ENCODE results near the gene PARP9. TPM values are rescaled to one million over a fixed set of nuclear protein-coding genes. Genes with fewer than 3 reads are reported as not detected.
"Not testable (repeated sequence)": the region's sequence is repeated elsewhere in the genome, so short reads cannot be mapped to it uniquely, and the experiment has no call there.

Gene PARP9
- total RNA-seq, 1 experiment from 2014 or later, result 1.8 TPM

GRCh38 chr3:122500964-122501363 lies 63.1 kb downstream of the PARP9 start:
- POLR2A ChIA-PET; H3K9me3 Mint-ChIP-seq; DNase-seq (ENCODE audit: low spot score); H3K27me3 Mint-ChIP-seq (ENCODE audit: low read depth); H3K27ac Mint-ChIP-seq; H3K4me3 Mint-ChIP-seq; ATAC-seq; H3K36me3 Mint-ChIP-seq: not testable (repeated sequence)
- H3K4me1 Mint-ChIP-seq, result peaks cover 56% of the 10 kb centered on the region
- CTCF ChIA-PET, result interaction anchor here (0.7 to 1.0 kb wide), 2 partner anchors 11 to 64 kb away, joined by 3 read pairs; no protein-coding TSS in a partner anchor

DNA sequence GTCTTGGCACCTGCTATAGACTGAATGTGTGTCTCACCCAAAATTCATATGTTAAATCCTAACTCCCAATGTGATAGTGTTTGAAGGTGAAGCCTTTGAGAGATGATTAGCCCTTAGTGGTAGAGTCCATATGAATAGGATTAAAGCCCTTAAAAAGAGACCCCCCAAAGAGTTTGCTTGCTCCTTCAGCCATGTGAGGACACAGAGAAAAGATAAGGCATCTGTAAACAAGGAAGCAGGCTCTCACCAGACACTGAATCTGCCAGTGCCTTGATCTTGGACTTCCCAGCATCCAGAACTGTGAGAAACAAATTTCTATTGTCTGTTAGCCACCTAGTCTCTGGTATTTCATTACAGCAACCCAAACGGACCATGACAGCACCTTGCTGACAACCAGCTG lies 65.9 kb downstream of the PARP9 start:
- Mint-ChIP-seq H3K27ac (peak overlapping the region; percentile 34; the same call in 1 of the 2 replicates), H3K36me3 (peaks cover 17% of the 10 kb centered on the region), H3K4me3 (no peak overlapping the region), H3K4me1 (peaks cover 56% of the 10 kb centered on the region), H3K27me3 (ENCODE audit: low read depth) (no peaks in the 10 kb centered on the region), H3K9me3 (no peaks in the 10 kb centered on the region)
- ATAC-seq (peak; percentile 75), DNase-seq (ENCODE audit: low spot score) (no peak)
- ChIA-PET POLR2A (no interaction called here), CTCF (no interaction called here)
- no peak for TF ChIP-seq SP1 (CRISPR knock-in tag; conservative IDR thresholded peaks at IDR 0.05)
- TF ChIP-seq SMAD4 (CRISPR knock-in tag; IDR thresholded peaks at IDR 0.05), result no peak
- TF ChIP-seq RORB (CRISPR knock-in tag; IDR thresholded peaks at IDR 0.05), result no peak
- TF ChIP-seq, protein P1, sequence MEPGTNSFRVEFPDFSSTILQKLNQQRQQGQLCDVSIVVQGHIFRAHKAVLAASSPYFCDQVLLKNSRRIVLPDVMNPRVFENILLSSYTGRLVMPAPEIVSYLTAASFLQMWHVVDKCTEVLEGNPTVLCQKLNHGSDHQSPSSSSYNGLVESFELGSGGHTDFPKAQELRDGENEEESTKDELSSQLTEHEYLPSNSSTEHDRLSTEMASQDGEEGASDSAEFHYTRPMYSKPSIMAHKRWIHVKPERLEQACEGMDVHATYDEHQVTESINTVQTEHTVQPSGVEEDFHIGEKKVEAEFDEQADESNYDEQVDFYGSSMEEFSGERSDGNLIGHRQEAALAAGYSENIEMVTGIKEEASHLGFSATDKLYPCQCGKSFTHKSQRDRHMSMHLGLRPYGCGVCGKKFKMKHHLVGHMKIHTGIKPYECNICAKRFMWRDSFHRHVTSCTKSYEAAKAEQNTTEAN (CRISPR knock-in tag; IDR thresholded peaks at IDR 0.05), result no peak
- TF ChIP-seq, protein P2, sequence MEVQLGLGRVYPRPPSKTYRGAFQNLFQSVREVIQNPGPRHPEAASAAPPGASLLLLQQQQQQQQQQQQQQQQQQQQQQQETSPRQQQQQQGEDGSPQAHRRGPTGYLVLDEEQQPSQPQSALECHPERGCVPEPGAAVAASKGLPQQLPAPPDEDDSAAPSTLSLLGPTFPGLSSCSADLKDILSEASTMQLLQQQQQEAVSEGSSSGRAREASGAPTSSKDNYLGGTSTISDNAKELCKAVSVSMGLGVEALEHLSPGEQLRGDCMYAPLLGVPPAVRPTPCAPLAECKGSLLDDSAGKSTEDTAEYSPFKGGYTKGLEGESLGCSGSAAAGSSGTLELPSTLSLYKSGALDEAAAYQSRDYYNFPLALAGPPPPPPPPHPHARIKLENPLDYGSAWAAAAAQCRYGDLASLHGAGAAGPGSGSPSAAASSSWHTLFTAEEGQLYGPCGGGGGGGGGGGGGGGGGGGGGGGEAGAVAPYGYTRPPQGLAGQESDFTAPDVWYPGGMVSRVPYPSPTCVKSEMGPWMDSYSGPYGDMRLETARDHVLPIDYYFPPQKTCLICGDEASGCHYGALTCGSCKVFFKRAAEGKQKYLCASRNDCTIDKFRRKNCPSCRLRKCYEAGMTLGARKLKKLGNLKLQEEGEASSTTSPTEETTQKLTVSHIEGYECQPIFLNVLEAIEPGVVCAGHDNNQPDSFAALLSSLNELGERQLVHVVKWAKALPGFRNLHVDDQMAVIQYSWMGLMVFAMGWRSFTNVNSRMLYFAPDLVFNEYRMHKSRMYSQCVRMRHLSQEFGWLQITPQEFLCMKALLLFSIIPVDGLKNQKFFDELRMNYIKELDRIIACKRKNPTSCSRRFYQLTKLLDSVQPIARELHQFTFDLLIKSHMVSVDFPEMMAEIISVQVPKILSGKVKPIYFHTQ (CRISPR knock-in tag; IDR thresholded peaks at IDR 0.05), result no peak
- TF ChIP-seq FOXK1 (CRISPR knock-in tag; IDR thresholded peaks at IDR 0.05), result no peak

GRCh38 chr3:122497425-122497824 lies 66.7 kb downstream of the PARP9 start:
- CTCF ChIA-PET, result no interaction called here
- no peaks in the 10 kb centered on the region for H3K27me3 Mint-ChIP-seq (ENCODE audit: low read depth)
- DNase-seq (ENCODE audit: low spot score) (no peak), ATAC-seq (no peak)
- H3K4me1 Mint-ChIP-seq, result peaks cover 54% of the 10 kb centered on the region
- H3K27ac Mint-ChIP-seq, result 0 out of 2 replicates have a peak overlapping the region, but pooled peaks have one; percentile 34
- POLR2A ChIA-PET, result no interaction called here
- H3K36me3 Mint-ChIP-seq, result peaks cover 25% of the 10 kb centered on the region
- H3K9me3 Mint-ChIP-seq, result no peaks in the 10 kb centered on the region
- no peak overlapping the region for H3K4me3 Mint-ChIP-seq
- TF ChIP-seq ZNF423 (CRISPR knock-in tag; IDR thresholded peaks at IDR 0.05) (no peak), ZNF219 (CRISPR knock-in tag; IDR thresholded peaks at IDR 0.05; ENCODE audit: borderline replicate concordance) (no peak), RELA (CRISPR knock-in tag; IDR thresholded peaks at IDR 0.05; ENCODE audit: borderline replicate concordance) (no peak), NR1H2 (CRISPR knock-in tag; IDR thresholded peaks at IDR 0.05) (no peak), TCF7 (CRISPR knock-in tag; IDR thresholded peaks at IDR 0.05; ENCODE audit: low read depth) (no peak), ZNF138 (CRISPR knock-in tag; conservative IDR thresholded peaks at IDR 0.05) (no peak), SOX15 (CRISPR knock-in tag; IDR thresholded peaks at IDR 0.05) (no peak), EMX1 (CRISPR knock-in tag; IDR thresholded peaks at IDR 0.05) (no peak), ZNF416 (CRISPR knock-in tag; IDR thresholded peaks at IDR 0.05) (no peak), ESRRA (CRISPR knock-in tag; IDR thresholded peaks at IDR 0.05; ENCODE audit: borderline replicate concordance) (no peak), MYBL2 (CRISPR knock-in tag; IDR thresholded peaks at IDR 0.05) (no peak)
- TF ChIP-seq, protein P1 (CRISPR knock-in tag; IDR thresholded peaks at IDR 0.05), result no peak
- TF ChIP-seq, protein P3, sequence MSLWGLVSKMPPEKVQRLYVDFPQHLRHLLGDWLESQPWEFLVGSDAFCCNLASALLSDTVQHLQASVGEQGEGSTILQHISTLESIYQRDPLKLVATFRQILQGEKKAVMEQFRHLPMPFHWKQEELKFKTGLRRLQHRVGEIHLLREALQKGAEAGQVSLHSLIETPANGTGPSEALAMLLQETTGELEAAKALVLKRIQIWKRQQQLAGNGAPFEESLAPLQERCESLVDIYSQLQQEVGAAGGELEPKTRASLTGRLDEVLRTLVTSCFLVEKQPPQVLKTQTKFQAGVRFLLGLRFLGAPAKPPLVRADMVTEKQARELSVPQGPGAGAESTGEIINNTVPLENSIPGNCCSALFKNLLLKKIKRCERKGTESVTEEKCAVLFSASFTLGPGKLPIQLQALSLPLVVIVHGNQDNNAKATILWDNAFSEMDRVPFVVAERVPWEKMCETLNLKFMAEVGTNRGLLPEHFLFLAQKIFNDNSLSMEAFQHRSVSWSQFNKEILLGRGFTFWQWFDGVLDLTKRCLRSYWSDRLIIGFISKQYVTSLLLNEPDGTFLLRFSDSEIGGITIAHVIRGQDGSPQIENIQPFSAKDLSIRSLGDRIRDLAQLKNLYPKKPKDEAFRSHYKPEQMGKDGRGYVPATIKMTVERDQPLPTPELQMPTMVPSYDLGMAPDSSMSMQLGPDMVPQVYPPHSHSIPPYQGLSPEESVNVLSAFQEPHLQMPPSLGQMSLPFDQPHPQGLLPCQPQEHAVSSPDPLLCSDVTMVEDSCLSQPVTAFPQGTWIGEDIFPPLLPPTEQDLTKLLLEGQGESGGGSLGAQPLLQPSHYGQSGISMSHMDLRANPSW (CRISPR knock-in tag; conservative IDR thresholded peaks at IDR 0.05; ENCODE audit: low read depth), result no peak
- TF ChIP-seq, protein P4, sequence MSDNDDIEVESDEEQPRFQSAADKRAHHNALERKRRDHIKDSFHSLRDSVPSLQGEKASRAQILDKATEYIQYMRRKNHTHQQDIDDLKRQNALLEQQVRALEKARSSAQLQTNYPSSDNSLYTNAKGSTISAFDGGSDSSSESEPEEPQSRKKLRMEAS (CRISPR knock-in tag; IDR thresholded peaks at IDR 0.05), result no peak
- TF ChIP-seq, protein P5, sequence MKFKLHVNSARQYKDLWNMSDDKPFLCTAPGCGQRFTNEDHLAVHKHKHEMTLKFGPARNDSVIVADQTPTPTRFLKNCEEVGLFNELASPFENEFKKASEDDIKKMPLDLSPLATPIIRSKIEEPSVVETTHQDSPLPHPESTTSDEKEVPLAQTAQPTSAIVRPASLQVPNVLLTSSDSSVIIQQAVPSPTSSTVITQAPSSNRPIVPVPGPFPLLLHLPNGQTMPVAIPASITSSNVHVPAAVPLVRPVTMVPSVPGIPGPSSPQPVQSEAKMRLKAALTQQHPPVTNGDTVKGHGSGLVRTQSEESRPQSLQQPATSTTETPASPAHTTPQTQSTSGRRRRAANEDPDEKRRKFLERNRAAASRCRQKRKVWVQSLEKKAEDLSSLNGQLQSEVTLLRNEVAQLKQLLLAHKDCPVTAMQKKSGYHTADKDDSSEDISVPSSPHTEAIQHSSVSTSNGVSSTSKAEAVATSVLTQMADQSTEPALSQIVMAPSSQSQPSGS (CRISPR knock-in tag; IDR thresholded peaks at IDR 0.05; ENCODE audit: borderline replicate concordance, low read depth), result no peak
- TF ChIP-seq, protein P6, sequence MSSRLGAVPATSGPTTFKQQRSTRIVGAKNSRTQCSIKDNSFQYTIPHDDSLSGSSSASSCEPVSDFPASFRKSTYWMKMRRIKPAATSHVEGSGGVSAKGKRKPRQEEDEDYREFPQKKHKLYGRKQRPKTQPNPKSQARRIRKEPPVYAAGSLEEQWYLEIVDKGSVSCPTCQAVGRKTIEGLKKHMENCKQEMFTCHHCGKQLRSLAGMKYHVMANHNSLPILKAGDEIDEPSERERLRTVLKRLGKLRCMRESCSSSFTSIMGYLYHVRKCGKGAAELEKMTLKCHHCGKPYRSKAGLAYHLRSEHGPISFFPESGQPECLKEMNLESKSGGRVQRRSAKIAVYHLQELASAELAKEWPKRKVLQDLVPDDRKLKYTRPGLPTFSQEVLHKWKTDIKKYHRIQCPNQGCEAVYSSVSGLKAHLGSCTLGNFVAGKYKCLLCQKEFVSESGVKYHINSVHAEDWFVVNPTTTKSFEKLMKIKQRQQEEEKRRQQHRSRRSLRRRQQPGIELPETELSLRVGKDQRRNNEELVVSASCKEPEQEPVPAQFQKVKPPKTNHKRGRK (CRISPR knock-in tag; IDR thresholded peaks at IDR 0.05; ENCODE audit: borderline replicate concordance), result no peak

All from WTC11 (cell line).